HG03064 (cell line): ENCODE measurements around the gene CLIC5.

Source experiments
- ATAC-seq: cut with Tn5 transposase; IDR thresholded peaks from one replicate; pipeline ENCODE4 v1.9.1; 2021; ENCODE audit warnings: low read depth; ENCODE audit not compliant: unreplicated experiment

The CLIC5 gene

DNA sequence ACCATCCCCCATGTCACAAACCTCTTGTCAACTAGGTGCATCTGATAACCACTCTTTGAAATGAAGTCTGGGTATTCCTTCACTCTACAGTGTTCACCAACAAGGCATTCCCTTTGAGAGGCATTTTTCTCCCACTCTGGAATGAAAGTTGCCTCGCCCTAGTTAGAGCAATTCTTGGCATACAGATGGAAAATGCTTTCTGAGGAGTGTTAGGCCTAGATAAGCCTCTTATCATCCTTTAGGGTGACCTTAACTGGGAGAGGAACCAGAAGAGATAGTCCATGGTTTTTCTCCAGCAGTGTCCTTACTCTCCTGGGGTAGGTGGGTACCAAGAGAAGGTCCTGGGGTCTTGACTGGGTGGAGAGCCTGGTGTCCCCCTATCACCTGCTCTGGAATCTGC lies 14.8 kb downstream of the CLIC5 start:
- no peak for ATAC-seq

- ATAC-seq: no peak
Observed at GRCh38 chr6:45998524-45998923, 17.1 kb downstream of the CLIC5 start.

GRCh38 chr6:45997875-45998506 lies 17.7 kb downstream of the CLIC5 start:
- no peak for ATAC-seq

GRCh38 chr6:45991189-45991588 lies 24.5 kb downstream of the CLIC5 start:
- no peak for ATAC-seq

DNA sequence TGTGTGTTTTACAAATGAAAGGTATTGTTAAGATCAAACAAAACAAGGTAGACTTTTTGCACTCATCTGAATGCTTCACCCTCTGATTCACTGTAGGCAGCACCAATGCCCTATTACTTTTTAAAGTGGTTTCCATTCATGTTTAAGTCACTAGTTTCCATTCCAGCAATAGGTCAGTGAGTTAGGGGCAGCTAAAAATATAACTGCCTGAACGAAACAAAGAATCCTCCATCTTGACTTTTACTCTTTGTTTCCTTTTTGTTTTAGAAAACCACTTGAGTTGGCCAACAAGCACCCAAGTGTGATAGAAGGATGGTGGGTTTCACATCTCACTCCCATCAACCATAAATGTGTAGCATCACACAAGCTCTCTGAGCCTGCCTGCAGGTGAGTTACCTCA lies 25.5 kb downstream of the CLIC5 start:
- ATAC-seq: no peak

DNA sequence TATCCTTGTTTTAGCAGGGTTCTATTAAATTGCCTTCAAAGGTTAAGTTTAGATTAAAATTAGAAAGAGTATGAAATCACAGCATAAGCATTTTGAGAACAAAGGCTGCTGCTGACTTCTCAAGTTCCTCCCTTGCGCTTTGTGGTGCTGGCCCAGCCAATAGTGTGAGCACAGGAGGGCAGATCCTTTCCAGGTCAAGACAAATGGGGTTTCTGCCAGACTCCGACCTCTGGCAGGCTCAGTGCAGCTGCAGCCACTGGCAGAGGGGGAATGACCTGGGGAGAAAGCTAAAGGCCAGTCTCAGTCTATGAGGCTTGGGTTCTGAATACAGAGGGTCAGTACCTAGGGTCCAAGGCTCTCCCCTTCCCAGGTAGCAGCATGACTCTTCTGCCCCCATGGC lies 27.0 kb downstream of the CLIC5 start:
- no peak for ATAC-seq

- ATAC-seq: no peak
Observed at GRCh38 chr6:45987856-45988255, 27.8 kb downstream of the CLIC5 start.

DNA sequence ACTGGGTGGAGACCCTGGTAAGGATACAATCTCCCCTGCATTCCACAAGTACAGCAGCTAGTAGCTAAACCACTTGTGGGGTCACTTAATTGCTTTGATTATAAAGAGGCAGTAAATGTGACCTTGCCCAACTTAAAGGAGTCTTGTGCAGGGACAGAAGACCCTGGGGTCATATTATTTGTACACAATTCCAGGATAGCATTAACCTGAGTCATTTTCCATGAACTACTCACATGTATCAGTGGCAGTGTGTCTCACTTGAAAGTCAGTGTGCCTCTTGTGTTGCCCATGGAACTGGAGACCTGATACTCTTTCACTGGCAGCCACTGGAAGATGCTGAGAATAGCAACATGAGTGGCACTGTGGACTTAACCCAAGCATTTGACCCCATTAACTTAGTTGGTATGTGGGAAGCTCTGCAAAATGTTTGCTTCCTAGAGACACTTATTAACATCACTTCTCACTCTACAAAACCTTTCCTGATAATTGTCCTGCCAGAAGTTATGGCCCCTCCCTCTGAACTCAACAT lies 28.9 kb downstream of the CLIC5 start:
- ATAC-seq: no peak

- no peak for ATAC-seq
Observed at GRCh38 chr6:45984788-45985425, 30.8 kb downstream of the CLIC5 start.

DNA sequence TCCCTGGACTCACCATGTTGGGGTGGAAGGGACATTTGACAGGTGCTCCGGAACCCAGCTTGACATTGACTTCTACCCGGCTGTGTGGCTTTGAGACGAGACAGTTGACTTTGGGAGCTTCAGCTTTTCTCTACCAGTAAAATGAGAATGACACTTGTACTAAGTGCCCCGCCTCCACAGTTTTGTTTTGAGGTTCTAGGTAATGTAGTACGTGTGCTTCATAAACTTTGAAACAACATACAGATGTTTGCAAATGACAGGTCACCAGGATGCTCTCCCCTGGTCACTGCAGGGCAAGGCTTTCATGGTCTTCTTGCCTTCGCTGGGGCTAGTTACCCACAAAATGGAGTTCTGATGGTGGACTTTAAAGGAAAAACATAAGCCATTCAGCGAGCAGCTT lies 31.3 kb downstream of the CLIC5 start:
- no peak for ATAC-seq

DNA sequence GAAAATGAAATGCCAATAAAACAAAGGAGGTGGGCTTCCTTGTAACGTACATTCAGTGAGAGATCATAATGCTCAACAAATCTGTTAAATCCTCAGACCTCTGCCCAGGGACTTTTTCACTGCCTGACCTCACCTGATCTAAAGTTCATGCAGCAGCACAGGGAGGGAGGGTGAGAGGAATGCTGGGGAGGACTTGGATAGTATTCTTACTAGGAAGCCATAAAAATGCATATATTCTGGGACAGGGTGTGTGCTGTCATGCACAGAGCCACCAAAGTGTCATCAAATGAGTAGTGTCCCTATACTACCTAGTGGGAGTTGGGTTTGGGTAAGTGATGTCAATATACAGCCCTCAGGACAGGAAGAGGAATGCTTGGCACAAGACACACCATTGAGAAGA lies 32.6 kb downstream of the CLIC5 start:
- no peak for ATAC-seq

- no peak for ATAC-seq
Observed at GRCh38 chr6:45982280-45983036, 33.2 kb downstream of the CLIC5 start.

- no peak for ATAC-seq
Observed at GRCh38 chr6:45981046-45981445, 34.6 kb downstream of the CLIC5 start.

DNA sequence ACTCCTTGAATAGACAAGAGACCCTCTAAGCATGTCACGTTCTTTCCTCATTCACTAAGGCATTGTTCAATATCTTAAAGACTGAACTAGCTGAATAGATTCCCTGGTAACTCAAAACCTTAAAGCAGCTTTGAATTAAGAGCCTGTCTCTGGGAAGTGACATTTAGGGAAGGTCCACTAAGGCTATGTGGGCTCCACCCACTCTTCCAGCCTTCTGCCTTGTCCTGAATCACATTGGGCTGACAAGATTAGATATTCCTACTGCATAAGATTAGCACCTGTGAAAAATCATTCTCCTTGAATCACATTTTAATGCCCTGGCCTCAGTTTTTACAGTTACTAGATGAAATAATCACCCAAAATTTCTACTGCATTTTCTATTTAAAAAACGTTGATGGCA lies 36.3 kb downstream of the CLIC5 start:
- ATAC-seq: no peak

DNA sequence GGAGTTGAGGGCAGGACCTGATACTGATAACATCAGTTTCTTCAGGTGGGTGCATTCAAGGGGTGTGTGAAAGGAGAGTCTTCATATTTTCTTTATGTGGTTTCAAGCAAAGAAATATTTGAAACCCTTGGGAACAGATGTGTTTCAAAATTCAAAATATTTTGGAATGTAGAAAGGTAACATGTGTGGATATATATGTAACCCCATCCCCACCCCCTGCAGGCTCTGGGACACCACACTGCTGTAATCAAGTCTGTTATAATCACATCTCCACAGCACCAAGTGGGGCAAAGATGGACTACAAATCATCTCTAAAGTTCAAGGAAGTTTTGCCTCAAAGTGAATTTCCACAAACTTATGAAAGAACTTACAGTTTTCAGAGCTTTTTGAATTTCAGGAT lies 41.1 kb downstream of the CLIC5 start:
- no peak for ATAC-seq

DNA sequence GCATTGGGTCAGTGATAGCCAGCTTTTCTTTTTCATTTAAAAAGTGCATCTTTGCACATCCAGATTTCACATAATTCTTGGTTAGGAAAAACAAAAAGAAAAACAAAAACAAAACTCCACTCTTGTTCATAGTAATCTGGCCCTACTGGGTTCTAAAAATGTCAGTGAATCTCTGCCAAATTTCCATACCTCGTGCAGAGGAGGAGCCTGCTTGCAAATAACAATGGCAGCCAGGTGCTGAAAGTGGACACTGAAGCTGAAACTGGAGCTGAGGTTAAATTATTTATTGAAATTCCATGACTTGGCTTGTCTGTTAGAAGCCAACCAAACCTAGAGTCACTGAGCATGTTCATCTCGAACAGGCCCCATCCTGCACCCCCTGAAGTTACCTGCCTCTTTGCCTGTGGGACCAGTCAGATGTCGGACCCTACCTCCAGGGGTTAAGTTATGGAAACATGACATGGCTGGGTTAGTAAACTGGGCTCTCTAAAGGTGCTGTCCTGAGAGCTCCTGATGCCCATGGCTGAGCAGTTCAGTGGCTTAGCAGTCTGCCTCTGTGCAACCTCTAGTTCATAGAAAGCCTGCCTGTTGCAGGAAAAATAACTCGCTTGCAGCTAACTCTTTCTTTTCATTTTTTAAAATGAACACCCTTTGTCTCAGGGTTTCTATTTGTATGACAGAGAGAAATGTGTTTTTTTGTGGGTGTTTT lies 42.7 kb downstream of the CLIC5 start:
- no peak for ATAC-seq

- no peak for ATAC-seq
Observed at GRCh38 chr6:45971287-45971686, 44.4 kb downstream of the CLIC5 start.

DNA sequence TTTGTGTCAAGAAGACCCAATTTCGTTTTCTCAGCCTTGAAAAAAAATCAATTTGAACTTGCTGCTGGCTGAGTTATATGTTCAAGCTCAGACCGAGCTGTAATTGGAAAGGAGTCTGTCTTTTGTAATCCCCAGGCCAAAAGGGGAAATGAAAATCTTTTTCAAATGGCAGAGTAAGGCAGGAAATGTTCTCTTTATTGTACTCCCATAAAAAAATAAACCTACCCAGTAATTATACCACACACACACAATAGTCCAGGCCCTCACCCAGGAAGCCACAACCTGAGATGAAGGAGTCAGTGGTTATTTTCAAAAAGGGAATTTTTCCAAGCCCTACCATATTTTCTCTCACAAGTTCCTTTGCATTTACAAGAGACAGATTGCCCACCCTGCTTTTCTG lies 45.3 kb downstream of the CLIC5 start:
- no peak for ATAC-seq

GRCh38 chr6:45969883-45970282 lies 45.8 kb downstream of the CLIC5 start:
- no peak for ATAC-seq

DNA sequence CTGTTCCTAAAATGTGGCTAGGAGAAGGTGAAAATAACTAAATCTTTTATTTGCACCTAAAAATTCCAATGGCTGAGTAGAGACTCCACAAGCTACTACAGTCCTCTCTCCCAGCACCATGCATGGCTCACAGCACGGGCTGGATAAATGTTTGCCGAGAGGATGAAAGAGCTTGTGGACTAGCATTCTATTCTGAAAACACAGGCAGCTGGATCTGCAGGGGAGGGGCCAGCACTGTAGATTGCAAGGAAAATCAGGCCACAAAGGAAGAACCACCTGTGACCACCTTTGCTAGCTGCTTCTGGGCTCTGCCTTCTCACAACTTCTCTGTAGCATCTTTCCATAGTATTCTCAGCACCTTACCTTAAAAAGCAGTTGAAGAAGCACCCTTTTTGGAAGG lies 46.6 kb downstream of the CLIC5 start:
- ATAC-seq: no peak

DNA sequence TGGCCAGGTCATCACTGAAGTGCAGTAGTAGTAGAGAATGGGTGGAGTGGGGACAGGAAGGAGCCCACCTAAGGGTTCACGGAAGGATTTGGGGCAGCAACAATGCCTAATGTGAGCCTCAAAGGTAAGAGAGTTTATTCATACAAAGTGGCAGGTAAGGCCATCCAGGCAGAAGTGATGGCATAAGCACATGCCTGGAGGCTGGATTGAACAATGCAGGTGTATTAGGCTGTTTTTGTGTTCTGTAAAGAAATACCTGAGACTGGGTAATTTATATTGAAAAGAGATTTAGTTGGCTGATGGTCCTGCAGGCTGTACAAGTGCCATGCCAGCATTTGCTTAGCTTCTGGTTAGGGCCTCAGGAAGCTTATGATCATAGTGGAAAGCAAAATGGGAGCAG lies 48.3 kb downstream of the CLIC5 start:
- ATAC-seq: no peak
